Measurements from ENCODE around the gene NRXN3.
"Not testable (repeated sequence)": the region's sequence is repeated elsewhere in the genome, so short reads cannot be mapped to it uniquely, and the experiment has no call there.

Gene NRXN3

GRCh38 chr14:79096811-79097210, 926.6 kb downstream of the NRXN3 start:
- DNase-seq = no peak

GRCh38 chr14:79098324-79098723, 928.2 kb downstream of the NRXN3 start:
- peak in 1 of 2 experiments; percentile 11 for DNase-seq

GRCh38 chr14:79100578-79100977, 930.4 kb downstream of the NRXN3 start:
- no peak for DNase-seq

- no peak for DNase-seq
Measured at GRCh38 chr14:79101388-79101787, 931.2 kb downstream of the NRXN3 start.

- no peak for DNase-seq
Measured at GRCh38 chr14:79103764-79104163, 933.6 kb downstream of the NRXN3 start.

GRCh38 chr14:79110564-79110963, 940.4 kb downstream of the NRXN3 start:
- not testable (repeated sequence) for DNase-seq

GRCh38 chr14:79111987-79112501, 941.9 kb downstream of the NRXN3 start:
- no peak for DNase-seq

- DNase-seq = no peak
Measured at GRCh38 chr14:79117561-79117960, 947.4 kb downstream of the NRXN3 start.

GRCh38 chr14:79118291-79118690, 948.1 kb downstream of the NRXN3 start:
- DNase-seq = no peak

GRCh38 chr14:79134361-79134760, 964.2 kb downstream of the NRXN3 start:
- DNase-seq = no peak

- DNase-seq = no peak
Measured at GRCh38 chr14:79136071-79137044, 966.2 kb downstream of the NRXN3 start.

- DNase-seq = no peak
Measured at GRCh38 chr14:79137045-79137430, 966.9 kb downstream of the NRXN3 start.

- DNase-seq = no peak
Measured at GRCh38 chr14:79137836-79138235, 967.7 kb downstream of the NRXN3 start.

GRCh38 chr14:79144896-79145295, 974.7 kb downstream of the NRXN3 start:
- DNase-seq = no peak

- DNase-seq = no peak
Measured at GRCh38 chr14:79150226-79150625, 980.1 kb downstream of the NRXN3 start.

- DNase-seq = no peak
Measured at GRCh38 chr14:79157369-79157768, 987.2 kb downstream of the NRXN3 start.

GRCh38 chr14:79161571-79161970, 991.4 kb downstream of the NRXN3 start:
- DNase-seq = no peak

- DNase-seq = no peak
Measured at GRCh38 chr14:79162833-79163232, 992.7 kb downstream of the NRXN3 start.

- DNase-seq = no peak
Measured at GRCh38 chr14:79165471-79166090, 995.4 kb downstream of the NRXN3 start.

- DNase-seq = no peak
Measured at GRCh38 chr14:79166171-79166570, 996.0 kb downstream of the NRXN3 start.

- DNase-seq = no peak
Measured at GRCh38 chr14:79167957-79168356, 997.8 kb downstream of the NRXN3 start.

- no peak for DNase-seq
Measured at GRCh38 chr14:79175671-79176070, 1005.5 kb downstream of the NRXN3 start.

- no peak for DNase-seq
Measured at GRCh38 chr14:79177106-79177505, 1006.9 kb downstream of the NRXN3 start.

- no peak for DNase-seq
Measured at GRCh38 chr14:79178719-79179118, 1008.5 kb downstream of the NRXN3 start.
